OCI-LY1 (cell line): ENCODE results near the gene AIF1.

Experiments
- H2AFZ ChIP-seq: fragments of 200-600 bp; sonication (generic), shearing (Covaris generic); 2 replicates; pipeline ENCODE4 v1.6.0; 2014; ENCODE audit warnings: antibody characterized with exemption, mild to moderate bottlenecking, low read length
- H3F3A ChIP-seq: fragments of 200-600 bp; sonication (generic), shearing (Covaris generic); 2 replicates; pipeline ENCODE4 v1.6.0; 2014; ENCODE audit warnings: mild to moderate bottlenecking, antibody characterized with exemption, low read length, moderate library complexity; ENCODE audit not compliant: insufficient read depth
- H3K27ac ChIP-seq: fragments of 200-600 bp; sonication (generic); 2 replicates; pipeline ENCODE4 v1.5.1; 2014; ENCODE audit warnings: low read length, mixed run types, mild to moderate bottlenecking, low read depth; ENCODE audit not compliant: poor library complexity, severe bottlenecking
- H3K27me3 ChIP-seq: fragments of 200-600 bp; sonication (generic); 2 replicates; pipeline ENCODE4 v1.6.0; 2014; ENCODE audit warnings: antibody characterized with exemption, mild to moderate bottlenecking, low read length, moderate library complexity; ENCODE audit not compliant: insufficient read depth
- H3K36me3 ChIP-seq: fragments of 200-600 bp; sonication (generic); 2 replicates; pipeline ENCODE4 v1.6.1; 2014; ENCODE audit warnings: mild to moderate bottlenecking, antibody characterized with exemption, low read length, moderate library complexity, mixed read lengths; ENCODE audit not compliant: insufficient read depth
- H3K4me1 ChIP-seq: fragments of 200-600 bp; sonication (generic); 2 replicates; pipeline ENCODE4 v1.5.1; 2014; ENCODE audit warnings: mild to moderate bottlenecking, low read length, moderate library complexity; ENCODE audit not compliant: insufficient read depth, severe bottlenecking
- H3K4me2 ChIP-seq: fragments of 200-600 bp; sonication (generic), shearing (Covaris generic); 2 replicates; pipeline ENCODE4 v1.6.1; 2014; ENCODE audit warnings: low read length
- H3K4me3 ChIP-seq: fragments of 200-600 bp; sonication (generic); 2 replicates; pipeline ENCODE4 v1.5.1; 2014; ENCODE audit warnings: low read length, low read depth, mild to moderate bottlenecking, mixed read lengths; ENCODE audit not compliant: poor library complexity, severe bottlenecking
- H3K79me2 ChIP-seq: fragments of 200-600 bp; shearing (Covaris generic); 2 replicates; pipeline ENCODE4 v1.6.1; 2016; ENCODE audit warnings: mixed run types, low read length, mixed read lengths; ENCODE audit not compliant: insufficient read depth
- H3K9ac ChIP-seq: fragments of 200-600 bp; sonication (generic), shearing (Covaris generic); 2 replicates; pipeline ENCODE4 v1.6.1; 2014; ENCODE audit warnings: mild to moderate bottlenecking, low read length, mixed read lengths
- H3K9me2 ChIP-seq: fragments of 200-600 bp; sonication (generic), shearing (Covaris generic); 2 replicates; pipeline ENCODE4 v1.6.1; 2014; ENCODE audit warnings: low read depth, mild to moderate bottlenecking, low read length, mixed read lengths
- H3K9me3 ChIP-seq: fragments of 200-600 bp; shearing (Covaris generic); 2 replicates; pipeline ENCODE4 v1.6.1; 2014; ENCODE audit warnings: low read length, mixed read lengths
- H4K20me1 ChIP-seq: fragments of 200-600 bp; sonication (generic), shearing (Covaris generic); 2 replicates; pipeline ENCODE4 v1.6.0; 2016; ENCODE audit warnings: mild to moderate bottlenecking, low read length; ENCODE audit not compliant: insufficient read depth
- CTCF ChIP-seq: fragments of 200-600 bp; sonication (generic), shearing (Covaris generic); IDR thresholded peaks from 2 replicates; pipeline ENCODE4 v1.5.1; 2017; ENCODE audit warnings: mild to moderate bottlenecking, antibody characterized with exemption, low read length, moderate library complexity, mixed read lengths
- EZH2 ChIP-seq: fragments of 200-600 bp; sonication (generic), shearing (Covaris generic); IDR thresholded peaks from 2 replicates; pipeline ENCODE4 v1.8.0; 2017; ENCODE audit warnings: borderline replicate concordance, mixed run types, mild to moderate bottlenecking, antibody characterized with exemption, low read length, moderate library complexity, mixed read lengths

The AIF1 gene

GRCh38 chr6:31640612-31641011 is 25.6 kb downstream of the AIF1 start:
- Histone ChIP-seq H3F3A (peaks cover 4% of the 10 kb centered on the region; the same call in 1 of the 2 replicates), H2AFZ (no peak overlapping the region), H3K9ac (no peak overlapping the region), H4K20me1 (no peaks in the 10 kb centered on the region), H3K79me2 (no peaks in the 10 kb centered on the region), H3K27me3 (no peaks in the 10 kb centered on the region), H3K9me3 (no peaks in the 10 kb centered on the region), H3K4me1 (no peaks in the 10 kb centered on the region), H3K27ac (no peak overlapping the region), H3K36me3 (peaks cover 96% of the 10 kb centered on the region), H3K4me2 (no peak overlapping the region), H3K4me3 (no peak overlapping the region), H3K9me2 (no peaks in the 10 kb centered on the region)
- TF ChIP-seq EZH2, result no peak

GRCh38 chr6:31641370-31641769 is 26.3 kb downstream of the AIF1 start:
- no peaks in the 10 kb centered on the region for H3K4me1 ChIP-seq
- no peaks in the 10 kb centered on the region for H3K9me2 ChIP-seq
- H3K9me3 ChIP-seq, result no peaks in the 10 kb centered on the region
- no peak overlapping the region for H3K4me3 ChIP-seq
- no peaks in the 10 kb centered on the region for H4K20me1 ChIP-seq
- TF ChIP-seq EZH2 (no peak), CTCF (no peak)
- H3K27ac ChIP-seq, result no peak overlapping the region
- peaks cover 4% of the 10 kb centered on the region; the same call in 1 of the 2 replicates for H3F3A ChIP-seq
- H3K36me3 ChIP-seq, result peaks cover 96% of the 10 kb centered on the region
- H3K9ac ChIP-seq, result no peak overlapping the region
- H3K27me3 ChIP-seq, result no peaks in the 10 kb centered on the region
- H2AFZ ChIP-seq, result no peak overlapping the region
- no peaks in the 10 kb centered on the region for H3K79me2 ChIP-seq
- H3K4me2 ChIP-seq, result no peak overlapping the region

GRCh38 chr6:31642798-31643570 is 27.9 kb downstream of the AIF1 start:
- H3K79me2 ChIP-seq, result no peaks in the 10 kb centered on the region
- TF ChIP-seq CTCF (no peak), EZH2 (no peak)
- H4K20me1 ChIP-seq, result no peaks in the 10 kb centered on the region
- no peaks in the 10 kb centered on the region for H3K9me2 ChIP-seq
- no peak overlapping the region for H2AFZ ChIP-seq
- H3K4me3 ChIP-seq, result no peak overlapping the region
- no peaks in the 10 kb centered on the region for H3K4me1 ChIP-seq
- no peak overlapping the region for H3K27ac ChIP-seq
- no peak overlapping the region for H3K9ac ChIP-seq
- H3K27me3 ChIP-seq, result no peaks in the 10 kb centered on the region
- peaks cover 93% of the 10 kb centered on the region for H3K36me3 ChIP-seq
- no peak overlapping the region for H3K4me2 ChIP-seq
- H3F3A ChIP-seq, result no peaks in the 10 kb centered on the region
- no peaks in the 10 kb centered on the region for H3K9me3 ChIP-seq
